ENCODE data around the gene CELF2.

DNA sequence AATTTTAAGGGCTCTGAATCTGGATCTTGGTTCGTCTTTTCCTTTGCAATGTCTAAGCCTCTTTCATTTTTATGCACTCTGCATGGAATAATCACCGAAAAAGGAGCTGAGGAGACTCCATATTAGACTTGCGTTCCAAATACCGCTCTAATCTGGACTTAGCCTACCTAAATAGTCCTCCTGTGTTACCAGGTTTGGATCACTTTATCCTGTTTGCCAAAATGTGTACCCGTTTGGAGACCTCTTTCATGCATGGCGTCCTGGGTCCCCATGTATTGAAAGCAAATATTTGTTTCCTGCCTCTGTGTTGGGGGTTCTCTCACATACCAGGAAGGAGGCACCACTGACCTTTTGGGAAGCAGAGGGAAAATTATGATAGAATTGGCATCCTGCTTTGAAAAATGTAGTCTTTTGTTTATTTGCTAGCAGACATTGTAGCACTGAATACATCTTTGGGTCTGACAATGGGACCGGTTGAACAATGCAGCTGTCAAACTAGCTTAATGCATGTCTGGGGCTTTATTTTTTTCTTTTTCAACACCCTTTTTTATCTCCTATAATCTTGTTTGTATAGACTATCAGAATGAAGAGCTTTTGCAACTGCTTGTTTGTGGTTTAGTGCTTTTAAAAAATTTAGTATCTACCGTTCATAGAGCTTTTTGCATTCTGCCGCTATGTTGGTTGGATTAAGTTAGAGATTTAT, 11.8 kb upstream of the CELF2 start:
- TF ChIP-seq, protein P1, sequence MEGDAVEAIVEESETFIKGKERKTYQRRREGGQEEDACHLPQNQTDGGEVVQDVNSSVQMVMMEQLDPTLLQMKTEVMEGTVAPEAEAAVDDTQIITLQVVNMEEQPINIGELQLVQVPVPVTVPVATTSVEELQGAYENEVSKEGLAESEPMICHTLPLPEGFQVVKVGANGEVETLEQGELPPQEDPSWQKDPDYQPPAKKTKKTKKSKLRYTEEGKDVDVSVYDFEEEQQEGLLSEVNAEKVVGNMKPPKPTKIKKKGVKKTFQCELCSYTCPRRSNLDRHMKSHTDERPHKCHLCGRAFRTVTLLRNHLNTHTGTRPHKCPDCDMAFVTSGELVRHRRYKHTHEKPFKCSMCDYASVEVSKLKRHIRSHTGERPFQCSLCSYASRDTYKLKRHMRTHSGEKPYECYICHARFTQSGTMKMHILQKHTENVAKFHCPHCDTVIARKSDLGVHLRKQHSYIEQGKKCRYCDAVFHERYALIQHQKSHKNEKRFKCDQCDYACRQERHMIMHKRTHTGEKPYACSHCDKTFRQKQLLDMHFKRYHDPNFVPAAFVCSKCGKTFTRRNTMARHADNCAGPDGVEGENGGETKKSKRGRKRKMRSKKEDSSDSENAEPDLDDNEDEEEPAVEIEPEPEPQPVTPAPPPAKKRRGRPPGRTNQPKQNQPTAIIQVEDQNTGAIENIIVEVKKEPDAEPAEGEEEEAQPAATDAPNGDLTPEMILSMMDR (IDR thresholded peaks at IDR 0.05) = no peak
- no peak for TF ChIP-seq EP300 (IDR thresholded peaks at IDR 0.05)

Measured in suprapubic skin (tissue), 3 donors.